ENCODE measurements around the gene DNLZ.

The DNLZ gene

DNA sequence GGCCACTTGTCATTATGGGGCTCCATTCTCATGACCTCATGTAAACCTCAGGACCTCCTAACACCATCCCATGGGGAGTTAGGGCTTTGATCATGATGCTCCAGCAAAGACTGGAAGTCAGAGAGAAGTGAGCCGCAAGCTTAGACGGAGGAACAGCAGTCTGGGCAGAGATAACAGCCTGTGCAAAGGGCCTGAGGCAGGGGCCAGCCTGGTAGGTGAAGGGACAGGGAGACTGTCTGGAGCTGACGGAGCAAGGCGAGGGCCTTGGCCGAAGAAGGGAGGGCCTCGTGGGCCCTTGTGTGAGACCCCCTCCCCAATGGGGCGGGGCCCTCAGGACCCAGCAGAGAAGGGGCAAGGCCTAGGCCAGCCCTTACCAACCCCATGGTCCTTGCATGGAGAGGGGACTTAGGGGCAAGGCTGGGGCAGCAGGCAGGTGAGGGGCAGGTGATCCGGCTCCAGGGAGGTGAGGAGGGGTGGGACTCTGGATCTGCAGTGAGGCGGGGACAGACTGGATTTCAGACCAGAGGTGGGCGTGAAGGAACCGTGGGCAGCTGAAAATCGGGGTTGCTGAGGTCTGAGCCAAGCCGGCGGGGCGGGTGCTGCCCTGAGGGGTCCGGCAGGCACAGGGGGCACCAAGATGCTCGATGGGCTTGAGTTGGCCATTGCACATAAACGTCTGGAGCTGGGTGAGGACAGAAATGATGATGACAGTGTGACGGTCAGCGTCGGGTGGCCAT, 18.8 kb downstream of the DNLZ start:
- H3K36me3 ChIP-seq (ENCODE audit: control insufficient read depth in 2 of 2, insufficient read depth in 2 of 2, low read length in 2 of 2), result no peaks in the 10 kb centered on the region
- no peak overlapping the region for H3K4me3 ChIP-seq (ENCODE audit: low read length in 2 of 2)
- H3K27ac ChIP-seq (ENCODE audit: low read depth in 2 of 2, low read length in 2 of 2), result no peak overlapping the region
- no peak overlapping the region for H3K9ac ChIP-seq (ENCODE audit: low read depth in 1 of 2, low read length in 2 of 2)
- H3K4me1 ChIP-seq (ENCODE audit: control insufficient read depth in 2 of 2, insufficient read depth in 2 of 2, low read length in 2 of 2), result peaks cover 6 to 8% of the 10 kb centered on the region in 2 donors
- no peaks in the 10 kb centered on the region for H3K9me3 ChIP-seq (ENCODE audit: control insufficient read depth in 2 of 2, low read length in 2 of 2)
- no peaks in the 10 kb centered on the region for H3K27me3 ChIP-seq (ENCODE audit: control insufficient read depth in 2 of 2, insufficient read depth in 2 of 2, low read length in 2 of 2)

DNA sequence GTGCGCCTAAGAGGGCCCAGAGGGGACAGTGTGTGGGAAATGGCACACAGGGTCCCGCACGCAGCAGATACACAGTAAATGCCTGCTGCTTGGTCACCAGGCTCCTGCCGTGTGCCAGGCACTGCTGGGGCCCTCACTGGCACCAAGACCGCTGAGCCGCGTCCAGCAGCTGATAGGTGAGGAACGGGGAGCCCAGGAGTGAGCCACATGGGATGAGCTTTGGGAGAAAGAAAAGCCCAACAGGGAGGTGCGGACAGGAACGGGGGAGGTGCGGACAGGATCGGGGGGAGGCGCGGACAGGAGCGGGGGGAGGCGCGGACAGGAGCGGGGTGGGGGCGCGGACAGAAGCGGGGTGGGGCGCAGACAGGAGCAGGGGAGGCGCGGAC, 19.7 kb downstream of the DNLZ start:
- Histone ChIP-seq H3K36me3 (ENCODE audit: control insufficient read depth in 2 of 2, insufficient read depth in 2 of 2, low read length in 2 of 2) (no peaks in the 10 kb centered on the region), H3K9ac (ENCODE audit: low read depth in 1 of 2, low read length in 2 of 2) (no peak overlapping the region), H3K9me3 (ENCODE audit: control insufficient read depth in 2 of 2, low read length in 2 of 2) (no peaks in the 10 kb centered on the region), H3K27me3 (ENCODE audit: control insufficient read depth in 2 of 2, insufficient read depth in 2 of 2, low read length in 2 of 2) (no peaks in the 10 kb centered on the region), H3K4me3 (ENCODE audit: low read length in 2 of 2) (no peak overlapping the region), H3K4me1 (ENCODE audit: control insufficient read depth in 2 of 2, insufficient read depth in 2 of 2, low read length in 2 of 2) (peaks cover 6 to 8% of the 10 kb centered on the region in 2 donors), H3K27ac (ENCODE audit: low read depth in 2 of 2, low read length in 2 of 2) (no peak overlapping the region)

DNA sequence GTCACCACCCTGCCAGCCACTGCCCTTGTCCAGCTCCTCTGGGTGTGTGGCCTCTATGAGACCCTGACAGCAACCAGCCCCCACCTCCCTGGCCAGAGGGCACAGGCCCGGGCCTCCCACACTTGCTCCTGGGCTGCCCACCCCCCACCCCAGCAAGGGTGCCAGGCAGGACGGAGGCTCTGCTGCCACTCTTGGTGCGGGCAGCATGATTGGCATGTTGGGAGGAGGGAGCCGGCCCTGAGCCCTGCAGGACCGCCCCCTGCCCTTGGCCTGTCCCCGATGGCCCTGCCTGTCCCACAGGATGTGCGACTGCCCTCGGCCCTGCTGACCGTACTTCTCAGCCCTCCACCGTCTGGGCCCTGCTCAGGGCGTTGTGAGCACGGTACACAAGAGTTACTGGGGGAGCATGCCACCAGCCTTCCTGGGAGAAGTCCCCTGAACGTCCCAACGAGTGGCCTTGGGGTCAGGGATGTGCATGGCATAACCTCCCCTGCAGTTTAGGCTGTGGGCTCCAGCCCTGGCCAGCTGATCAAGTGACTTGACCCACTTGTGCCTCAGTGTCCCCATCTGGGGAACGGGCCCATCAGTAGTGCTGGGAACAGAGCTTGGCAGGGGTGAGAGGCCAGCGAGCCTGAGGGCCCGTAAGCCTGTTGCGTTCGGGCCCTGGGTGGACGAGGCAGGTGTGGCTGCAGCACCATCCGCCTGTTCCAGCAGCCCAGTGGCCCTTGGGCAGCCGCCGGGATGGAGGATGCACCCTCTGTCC, 20.2 kb downstream of the DNLZ start:
- no peaks in the 10 kb centered on the region for H3K27me3 ChIP-seq (ENCODE audit: control insufficient read depth in 2 of 2, insufficient read depth in 2 of 2, low read length in 2 of 2)
- peaks cover 6 to 8% of the 10 kb centered on the region in 2 donors for H3K4me1 ChIP-seq (ENCODE audit: control insufficient read depth in 2 of 2, insufficient read depth in 2 of 2, low read length in 2 of 2)
- H3K9ac ChIP-seq (ENCODE audit: low read depth in 1 of 2, low read length in 2 of 2), result peak overlapping the region in 1 of 2 donors; percentile 9
- H3K36me3 ChIP-seq (ENCODE audit: control insufficient read depth in 2 of 2, insufficient read depth in 2 of 2, low read length in 2 of 2), result no peaks in the 10 kb centered on the region
- H3K4me3 ChIP-seq (ENCODE audit: low read length in 2 of 2), result peak overlapping the region in 1 of 2 donors; percentile 50
- H3K27ac ChIP-seq (ENCODE audit: low read depth in 2 of 2, low read length in 2 of 2), result peak overlapping the region in 1 of 2 donors; percentile 38
- no peaks in the 10 kb centered on the region for H3K9me3 ChIP-seq (ENCODE audit: control insufficient read depth in 2 of 2, low read length in 2 of 2)

DNA sequence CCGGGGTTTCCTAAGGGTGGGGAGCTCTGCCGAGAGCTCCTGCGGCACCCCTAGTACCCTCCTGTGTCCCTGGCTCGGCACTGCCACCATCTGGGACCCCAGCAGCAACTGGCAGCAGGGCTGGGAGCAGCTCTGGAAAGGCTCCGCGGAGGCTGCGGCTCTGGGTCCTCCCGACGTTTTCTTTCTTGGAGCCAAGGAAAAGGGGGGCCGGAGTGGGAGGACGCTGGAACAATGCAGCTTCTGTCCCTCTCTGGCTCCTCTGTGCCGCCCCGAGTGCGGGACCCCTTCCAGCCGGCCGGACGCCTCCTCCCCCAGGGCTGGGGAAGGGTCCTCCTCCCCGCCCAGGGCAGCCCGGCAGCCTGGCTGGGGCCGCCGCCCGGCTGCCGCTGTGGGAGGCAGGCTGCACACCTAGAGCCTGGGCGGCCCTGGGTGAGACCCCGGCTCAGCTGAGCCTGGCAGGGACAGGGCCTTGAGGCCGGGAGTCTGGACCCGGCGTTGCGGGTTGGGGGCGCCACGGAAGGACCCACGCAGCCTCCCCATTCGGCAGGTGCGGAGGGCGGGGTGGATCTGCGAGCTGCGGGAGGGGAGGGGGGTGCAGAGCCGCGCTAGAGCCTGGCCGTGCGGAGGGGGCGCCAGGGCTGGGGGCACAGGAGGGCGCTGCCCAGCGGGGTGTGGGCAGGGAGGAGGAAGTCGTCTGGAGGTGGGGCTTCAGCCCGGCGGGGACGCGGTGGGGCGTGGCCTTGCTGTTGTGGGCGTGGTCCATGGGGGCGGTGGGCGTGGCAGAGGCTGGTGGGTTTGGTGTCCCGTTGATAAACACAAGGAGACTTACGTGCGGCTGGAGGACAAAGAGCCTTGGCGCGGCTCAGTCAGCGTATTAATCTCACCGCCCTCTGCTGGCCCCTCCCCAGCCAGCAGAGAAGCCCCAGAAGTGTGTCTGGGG, 21.1 kb downstream of the DNLZ start:
- Histone ChIP-seq H3K4me3 (ENCODE audit: low read length in 2 of 2) (peak overlapping the region; percentile 31 to 50), H3K36me3 (ENCODE audit: control insufficient read depth in 2 of 2, insufficient read depth in 2 of 2, low read length in 2 of 2) (no peaks in the 10 kb centered on the region), H3K4me1 (ENCODE audit: control insufficient read depth in 2 of 2, insufficient read depth in 2 of 2, low read length in 2 of 2) (peaks cover 6 to 8% of the 10 kb centered on the region in 2 donors), H3K27me3 (ENCODE audit: control insufficient read depth in 2 of 2, insufficient read depth in 2 of 2, low read length in 2 of 2) (no peaks in the 10 kb centered on the region), H3K9ac (ENCODE audit: low read depth in 1 of 2, low read length in 2 of 2) (peak overlapping the region in 1 of 2 donors; percentile 47), H3K9me3 (ENCODE audit: control insufficient read depth in 2 of 2, low read length in 2 of 2) (no peaks in the 10 kb centered on the region), H3K27ac (ENCODE audit: low read depth in 2 of 2, low read length in 2 of 2) (peak overlapping the region in 1 of 2 donors; percentile 38)

- no peak overlapping the region for H3K27ac ChIP-seq (ENCODE audit: low read depth in 2 of 2, low read length in 2 of 2)
- H3K27me3 ChIP-seq (ENCODE audit: control insufficient read depth in 2 of 2, insufficient read depth in 2 of 2, low read length in 2 of 2), result no peaks in the 10 kb centered on the region
- peaks cover 6 to 8% of the 10 kb centered on the region in 2 donors for H3K4me1 ChIP-seq (ENCODE audit: control insufficient read depth in 2 of 2, insufficient read depth in 2 of 2, low read length in 2 of 2)
- H3K36me3 ChIP-seq (ENCODE audit: control insufficient read depth in 2 of 2, insufficient read depth in 2 of 2, low read length in 2 of 2), result no peaks in the 10 kb centered on the region
- H3K9me3 ChIP-seq (ENCODE audit: control insufficient read depth in 2 of 2, low read length in 2 of 2), result no peaks in the 10 kb centered on the region
- H3K4me3 ChIP-seq (ENCODE audit: low read length in 2 of 2), result no peak overlapping the region
- H3K9ac ChIP-seq (ENCODE audit: low read depth in 1 of 2, low read length in 2 of 2), result no peak overlapping the region
Measured at GRCh38 chr9:136341769-136342168, 21.8 kb downstream of the DNLZ start.

DNA sequence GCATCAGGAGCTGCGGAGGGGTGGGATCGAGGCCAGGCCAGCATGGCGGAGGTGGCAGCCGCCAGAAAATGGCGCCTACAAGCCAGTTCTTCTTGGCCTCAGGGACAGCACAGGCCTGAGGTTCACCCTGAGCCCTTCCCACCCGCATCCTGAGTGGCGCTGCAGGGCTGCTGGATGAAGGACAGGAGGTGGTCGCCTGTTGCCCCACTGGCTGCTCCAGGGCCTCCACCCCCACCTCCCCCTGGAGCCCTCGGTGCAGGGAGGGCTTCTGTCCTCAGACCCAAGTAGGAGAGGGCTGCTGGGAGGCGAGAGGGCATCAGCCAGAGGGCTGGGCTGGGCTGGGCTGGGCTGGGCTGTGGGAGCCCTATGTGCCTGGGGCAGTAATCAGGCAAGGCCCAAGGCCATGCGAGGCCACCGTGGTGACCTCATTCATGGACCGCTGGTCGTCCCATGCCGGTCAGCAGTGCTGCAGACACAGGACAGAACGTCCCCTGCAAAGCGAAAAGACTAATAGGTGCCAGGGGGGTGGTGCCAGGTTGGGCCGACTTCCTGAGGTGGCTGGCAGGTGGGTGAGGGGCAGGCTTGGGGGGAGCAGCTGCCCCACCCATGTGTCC, 22.4 kb downstream of the DNLZ start:
- H3K4me1 ChIP-seq (ENCODE audit: control insufficient read depth in 2 of 2, insufficient read depth in 2 of 2, low read length in 2 of 2), result peaks cover 6 to 8% of the 10 kb centered on the region in 2 donors
- H3K36me3 ChIP-seq (ENCODE audit: control insufficient read depth in 2 of 2, insufficient read depth in 2 of 2, low read length in 2 of 2), result no peaks in the 10 kb centered on the region
- H3K4me3 ChIP-seq (ENCODE audit: low read length in 2 of 2), result no peak overlapping the region
- H3K27me3 ChIP-seq (ENCODE audit: control insufficient read depth in 2 of 2, insufficient read depth in 2 of 2, low read length in 2 of 2), result no peaks in the 10 kb centered on the region
- no peak overlapping the region for H3K27ac ChIP-seq (ENCODE audit: low read depth in 2 of 2, low read length in 2 of 2)
- H3K9ac ChIP-seq (ENCODE audit: low read depth in 1 of 2, low read length in 2 of 2), result no peak overlapping the region
- no peaks in the 10 kb centered on the region for H3K9me3 ChIP-seq (ENCODE audit: control insufficient read depth in 2 of 2, low read length in 2 of 2)

DNA sequence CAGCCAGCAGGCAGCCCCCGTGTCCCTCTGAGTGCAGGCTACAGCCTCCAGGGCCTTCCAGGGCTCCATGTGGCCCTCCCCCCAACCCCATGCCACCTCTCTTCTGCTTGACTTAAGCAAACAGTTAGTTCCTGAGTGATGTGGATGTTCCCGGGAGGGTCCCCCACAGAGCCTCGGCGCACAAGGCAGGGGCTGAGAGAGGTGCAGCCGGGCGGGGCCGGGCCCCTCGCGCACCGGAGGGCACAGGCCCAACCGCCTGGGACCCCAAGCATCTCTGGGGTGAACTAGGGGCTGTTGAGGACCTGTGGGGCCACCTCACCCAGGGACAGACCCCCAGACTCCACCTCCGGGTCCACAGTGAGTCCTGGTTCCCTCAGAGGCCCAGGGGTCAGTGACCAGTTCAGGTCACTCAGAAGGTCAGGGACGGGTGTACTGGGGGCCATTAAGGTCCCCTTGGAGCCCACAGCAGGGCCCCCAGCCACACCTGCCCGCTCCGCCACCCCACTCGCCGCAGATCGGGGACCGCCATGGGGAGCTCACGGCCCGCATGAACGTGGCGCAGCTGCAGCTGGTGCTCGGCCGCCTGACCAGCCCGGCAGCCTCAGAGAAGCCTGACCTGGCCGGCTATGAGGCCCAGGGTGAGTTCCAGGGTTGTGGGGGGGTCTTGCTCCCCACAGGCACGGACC, 23.0 kb downstream of the DNLZ start:
- Histone ChIP-seq H3K9me3 (ENCODE audit: control insufficient read depth in 2 of 2, low read length in 2 of 2) (no peaks in the 10 kb centered on the region), H3K27ac (ENCODE audit: low read depth in 2 of 2, low read length in 2 of 2) (no peak overlapping the region), H3K27me3 (ENCODE audit: control insufficient read depth in 2 of 2, insufficient read depth in 2 of 2, low read length in 2 of 2) (no peaks in the 10 kb centered on the region), H3K4me1 (ENCODE audit: control insufficient read depth in 2 of 2, insufficient read depth in 2 of 2, low read length in 2 of 2) (peaks cover 6 to 8% of the 10 kb centered on the region in 2 donors), H3K36me3 (ENCODE audit: control insufficient read depth in 2 of 2, insufficient read depth in 2 of 2, low read length in 2 of 2) (no peaks in the 10 kb centered on the region), H3K4me3 (ENCODE audit: low read length in 2 of 2) (no peak overlapping the region), H3K9ac (ENCODE audit: low read depth in 1 of 2, low read length in 2 of 2) (no peak overlapping the region)

DNA sequence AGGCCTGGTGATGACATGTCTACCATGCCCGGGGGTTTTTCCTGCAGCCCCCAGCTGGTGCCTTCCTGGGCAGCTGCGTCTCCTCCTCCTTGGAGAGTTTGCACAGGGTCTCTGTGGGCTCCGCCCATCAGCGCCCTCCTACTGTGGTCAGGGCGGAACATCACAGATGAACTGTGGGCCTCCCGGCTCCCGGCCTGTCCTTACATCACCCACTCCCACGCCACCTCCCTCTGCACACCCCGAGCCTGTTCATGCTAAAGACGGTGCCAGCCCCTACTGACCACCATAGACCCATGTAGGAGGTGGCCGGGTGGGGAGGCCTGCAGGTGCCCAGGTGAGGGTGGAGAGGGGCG, 23.6 kb downstream of the DNLZ start:
- Histone ChIP-seq H3K27me3 (ENCODE audit: control insufficient read depth in 2 of 2, insufficient read depth in 2 of 2, low read length in 2 of 2) (no peaks in the 10 kb centered on the region), H3K9me3 (ENCODE audit: control insufficient read depth in 2 of 2, low read length in 2 of 2) (no peaks in the 10 kb centered on the region), H3K27ac (ENCODE audit: low read depth in 2 of 2, low read length in 2 of 2) (no peak overlapping the region), H3K36me3 (ENCODE audit: control insufficient read depth in 2 of 2, insufficient read depth in 2 of 2, low read length in 2 of 2) (no peaks in the 10 kb centered on the region), H3K4me3 (ENCODE audit: low read length in 2 of 2) (no peak overlapping the region), H3K4me1 (ENCODE audit: control insufficient read depth in 2 of 2, insufficient read depth in 2 of 2, low read length in 2 of 2) (peaks cover 6 to 8% of the 10 kb centered on the region in 2 donors), H3K9ac (ENCODE audit: low read depth in 1 of 2, low read length in 2 of 2) (no peak overlapping the region)

GRCh38 chr9:136339173-136339957, 24.2 kb downstream of the DNLZ start:
- no peaks in the 10 kb centered on the region for H3K36me3 ChIP-seq (ENCODE audit: control insufficient read depth in 2 of 2, insufficient read depth in 2 of 2, low read length in 2 of 2)
- H3K9me3 ChIP-seq (ENCODE audit: control insufficient read depth in 2 of 2, low read length in 2 of 2), result no peaks in the 10 kb centered on the region
- H3K27me3 ChIP-seq (ENCODE audit: control insufficient read depth in 2 of 2, insufficient read depth in 2 of 2, low read length in 2 of 2), result no peaks in the 10 kb centered on the region
- H3K4me3 ChIP-seq (ENCODE audit: low read length in 2 of 2), result no peak overlapping the region
- peaks cover 6 to 8% of the 10 kb centered on the region in 2 donors for H3K4me1 ChIP-seq (ENCODE audit: control insufficient read depth in 2 of 2, insufficient read depth in 2 of 2, low read length in 2 of 2)
- H3K9ac ChIP-seq (ENCODE audit: low read depth in 1 of 2, low read length in 2 of 2), result no peak overlapping the region
- no peak overlapping the region for H3K27ac ChIP-seq (ENCODE audit: low read depth in 2 of 2, low read length in 2 of 2)

Measured in mucosa of rectum (tissue), 2 donors.